Measurements from ENCODE around the gene USP16. TPM values are rescaled to one million over a fixed set of nuclear protein-coding genes. Genes with fewer than 3 reads are reported as not detected.
A peak's percentile ranks its signal among the peaks of the same experiment; 100 is the strongest.

The USP16 gene
- total and polyA plus RNA-seq, 2 of the 13 experiments (the other 11 are each of a cell fraction or from before 2014, with no cell fraction given), result 16.5 to 46.9 TPM

DNA sequence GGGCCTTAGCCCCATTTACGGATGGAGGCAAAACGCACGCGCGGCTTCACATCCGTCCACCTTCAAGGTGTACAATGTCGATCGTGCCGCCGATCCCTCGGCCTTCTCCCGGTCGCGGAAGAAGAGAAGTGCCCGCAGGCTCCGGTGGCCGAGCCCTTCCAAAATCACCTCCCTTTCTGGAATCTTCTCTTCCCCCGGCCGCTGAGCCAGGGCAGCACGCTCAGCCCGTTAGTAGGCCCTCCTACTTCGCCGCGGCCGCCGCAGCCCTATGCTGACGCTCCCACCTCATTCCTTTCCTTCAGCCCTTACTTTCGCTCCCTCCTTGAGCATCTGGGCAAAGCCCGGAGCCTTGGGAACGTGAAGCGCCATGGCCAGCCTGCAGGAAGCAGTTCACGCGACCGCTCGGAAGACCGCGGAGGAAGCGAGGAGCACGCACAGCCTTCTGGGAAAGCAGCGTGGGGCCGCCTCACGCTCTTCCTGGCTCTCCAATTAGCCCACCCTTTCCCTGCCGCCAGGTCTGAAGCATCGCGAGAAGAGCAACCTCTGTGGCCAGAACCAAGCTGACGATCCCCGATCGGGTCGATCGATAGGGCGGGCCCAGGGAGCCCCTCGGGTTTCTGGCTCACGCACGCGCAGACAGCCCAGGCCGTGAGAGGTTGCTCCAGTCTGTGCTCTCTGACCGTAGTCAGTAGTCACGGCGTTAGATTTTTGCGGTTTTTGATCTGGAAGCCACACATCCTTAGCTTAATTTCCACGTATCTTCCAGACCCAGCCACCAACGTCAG is 48.9 kb downstream of the USP16 start, which contains the start of gene CCT8 (continued):
- TF ChIP-seq ZNF781 (CRISPR knock-in tag; IDR thresholded peaks at IDR 0.05; ENCODE audit: borderline replicate concordance, not compliant biosample characterization) (peak; percentile 95), DPF2 (CRISPR knock-in tag; IDR thresholded peaks at IDR 0.05; ENCODE audit: borderline replicate concordance, low read depth) (no peak), MAFK (conservative IDR thresholded peaks at IDR 0.05 in 1 of 2, IDR thresholded peaks at IDR 0.05 in 1 of 2; ENCODE audit: low read length in 2 of 2) (no peak), ZNF562 (CRISPR knock-in tag; IDR thresholded peaks at IDR 0.05; ENCODE audit: borderline replicate concordance) (no peak), TBX2 (CRISPR knock-in tag; IDR thresholded peaks at IDR 0.05; ENCODE audit: borderline replicate concordance) (peak; percentile 73), RFXANK (CRISPR knock-in tag; IDR thresholded peaks at IDR 0.05) (no peak), ASH2L (IDR thresholded peaks at IDR 0.05; ENCODE audit: insufficient read length, low read depth, low read length) (peak; percentile 95), FOSL2 (CRISPR knock-in tag; IDR thresholded peaks at IDR 0.05) (peak; percentile 34; the same call in 1 of the 2 replicates), MED8 (CRISPR knock-in tag; IDR thresholded peaks at IDR 0.05; ENCODE audit: insufficient replicate concordance) (peak; percentile 20), FOXO1 (CRISPR knock-in tag; IDR thresholded peaks at IDR 0.05) (peak; percentile 64; the same call in 1 of the 2 replicates), IRF2 (CRISPR knock-in tag; IDR thresholded peaks at IDR 0.05) (peak; percentile 96)
- TF ChIP-seq, protein P1, sequence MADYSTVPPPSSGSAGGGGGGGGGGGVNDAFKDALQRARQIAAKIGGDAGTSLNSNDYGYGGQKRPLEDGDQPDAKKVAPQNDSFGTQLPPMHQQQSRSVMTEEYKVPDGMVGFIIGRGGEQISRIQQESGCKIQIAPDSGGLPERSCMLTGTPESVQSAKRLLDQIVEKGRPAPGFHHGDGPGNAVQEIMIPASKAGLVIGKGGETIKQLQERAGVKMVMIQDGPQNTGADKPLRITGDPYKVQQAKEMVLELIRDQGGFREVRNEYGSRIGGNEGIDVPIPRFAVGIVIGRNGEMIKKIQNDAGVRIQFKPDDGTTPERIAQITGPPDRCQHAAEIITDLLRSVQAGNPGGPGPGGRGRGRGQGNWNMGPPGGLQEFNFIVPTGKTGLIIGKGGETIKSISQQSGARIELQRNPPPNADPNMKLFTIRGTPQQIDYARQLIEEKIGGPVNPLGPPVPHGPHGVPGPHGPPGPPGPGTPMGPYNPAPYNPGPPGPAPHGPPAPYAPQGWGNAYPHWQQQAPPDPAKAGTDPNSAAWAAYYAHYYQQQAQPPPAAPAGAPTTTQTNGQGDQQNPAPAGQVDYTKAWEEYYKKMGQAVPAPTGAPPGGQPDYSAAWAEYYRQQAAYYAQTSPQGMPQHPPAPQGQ (CRISPR knock-in tag; IDR thresholded peaks at IDR 0.05; ENCODE audit: borderline replicate concordance), result no peak

Data from HepG2 (cell line).